ENCODE measurements around the gene EIF4E.

Gene EIF4E

DNA sequence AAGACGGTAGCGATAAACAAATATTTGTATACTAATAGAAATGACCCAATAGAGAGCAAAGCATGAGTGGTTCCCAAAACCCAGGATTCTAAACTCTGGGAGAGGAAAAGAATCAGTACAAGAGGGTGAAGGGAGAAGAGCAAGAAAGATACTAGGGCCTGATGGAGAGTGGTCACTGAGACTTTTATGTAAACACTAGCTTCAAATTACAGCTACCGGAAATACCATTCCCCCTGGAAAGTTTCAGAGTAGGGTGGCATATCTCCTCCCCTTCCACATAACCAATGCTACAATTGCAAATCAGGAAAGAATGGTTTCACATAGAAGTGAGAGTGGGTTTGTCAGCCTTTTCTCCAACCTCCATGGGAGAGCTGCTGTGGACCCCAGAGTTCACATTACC, 77.1 kb downstream of the EIF4E start:
- no peaks in the 10 kb centered on the region for H3K4me1 ChIP-seq (ENCODE audit: control insufficient read depth, low read length)
- TF ChIP-seq, protein P1, sequence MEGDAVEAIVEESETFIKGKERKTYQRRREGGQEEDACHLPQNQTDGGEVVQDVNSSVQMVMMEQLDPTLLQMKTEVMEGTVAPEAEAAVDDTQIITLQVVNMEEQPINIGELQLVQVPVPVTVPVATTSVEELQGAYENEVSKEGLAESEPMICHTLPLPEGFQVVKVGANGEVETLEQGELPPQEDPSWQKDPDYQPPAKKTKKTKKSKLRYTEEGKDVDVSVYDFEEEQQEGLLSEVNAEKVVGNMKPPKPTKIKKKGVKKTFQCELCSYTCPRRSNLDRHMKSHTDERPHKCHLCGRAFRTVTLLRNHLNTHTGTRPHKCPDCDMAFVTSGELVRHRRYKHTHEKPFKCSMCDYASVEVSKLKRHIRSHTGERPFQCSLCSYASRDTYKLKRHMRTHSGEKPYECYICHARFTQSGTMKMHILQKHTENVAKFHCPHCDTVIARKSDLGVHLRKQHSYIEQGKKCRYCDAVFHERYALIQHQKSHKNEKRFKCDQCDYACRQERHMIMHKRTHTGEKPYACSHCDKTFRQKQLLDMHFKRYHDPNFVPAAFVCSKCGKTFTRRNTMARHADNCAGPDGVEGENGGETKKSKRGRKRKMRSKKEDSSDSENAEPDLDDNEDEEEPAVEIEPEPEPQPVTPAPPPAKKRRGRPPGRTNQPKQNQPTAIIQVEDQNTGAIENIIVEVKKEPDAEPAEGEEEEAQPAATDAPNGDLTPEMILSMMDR (IDR thresholded peaks at IDR 0.05; ENCODE audit: low read depth, low read length, poor library complexity, severe bottlenecking): no peak
- TF ChIP-seq EZH2phosphoT487 (IDR thresholded peaks at IDR 0.05; ENCODE audit: borderline replicate concordance, low read length): no peak
- H3K27me3 ChIP-seq (ENCODE audit: control insufficient read depth, low read length): peaks cover 9% of the 10 kb centered on the region; the same call in 1 of the 2 replicates
- no peak overlapping the region for H3K27ac ChIP-seq (ENCODE audit: low read depth, low read length)
- H3K9me3 ChIP-seq (ENCODE audit: control insufficient read depth, insufficient read depth, low read length): peaks cover 4% of the 10 kb centered on the region; the same call in 1 of the 2 replicates
- no peaks in the 10 kb centered on the region for H4K20me1 ChIP-seq (ENCODE audit: control insufficient read depth, insufficient read depth, low read depth, low read length)
- H3K79me2 ChIP-seq (ENCODE audit: control insufficient read depth, low read length): no peaks in the 10 kb centered on the region
- H3K4me2 ChIP-seq (ENCODE audit: low read length): no peak overlapping the region
- no peaks in the 10 kb centered on the region for H3K36me3 ChIP-seq (ENCODE audit: control insufficient read depth, low read length)
- H3K4me3 ChIP-seq (ENCODE audit: low read length): no peak overlapping the region
- no peaks in the 10 kb centered on the region for H3K9me2 ChIP-seq (replicated peaks; ENCODE audit: control insufficient read depth, low read length)
- H3F3A ChIP-seq (ENCODE audit: control insufficient read depth, insufficient read depth): no peaks in the 10 kb centered on the region

DNA sequence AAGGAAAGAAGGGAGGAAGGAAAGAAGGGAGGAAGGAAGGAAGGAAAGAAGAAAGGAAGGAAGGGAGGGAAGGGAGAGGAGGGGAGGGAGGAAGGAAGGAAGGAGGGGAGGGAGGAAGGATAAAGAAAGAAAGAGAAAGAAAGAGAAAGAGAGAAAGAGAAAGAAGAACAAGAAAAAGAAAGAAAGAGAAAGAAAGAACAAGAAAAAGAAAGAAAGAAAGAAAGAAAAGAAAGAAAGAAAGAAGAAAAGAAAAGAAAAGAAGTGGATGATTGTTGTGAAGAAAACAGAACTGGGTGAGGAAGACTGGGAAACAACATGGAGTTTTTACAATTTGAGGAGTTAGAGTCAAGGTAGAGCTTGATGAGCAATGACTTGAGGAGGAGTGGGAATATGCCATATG, 78.0 kb downstream of the EIF4E start:
- H3K27ac ChIP-seq (ENCODE audit: low read depth, low read length): no peak overlapping the region
- H3K4me3 ChIP-seq (ENCODE audit: low read length): no peak overlapping the region
- peaks cover 7% of the 10 kb centered on the region for H3K9me3 ChIP-seq (ENCODE audit: control insufficient read depth, insufficient read depth, low read length)
- TF ChIP-seq, protein P1 (IDR thresholded peaks at IDR 0.05; ENCODE audit: low read depth, low read length, poor library complexity, severe bottlenecking): no peak
- TF ChIP-seq EZH2phosphoT487 (IDR thresholded peaks at IDR 0.05; ENCODE audit: borderline replicate concordance, low read length): no peak
- no peak overlapping the region for H3K4me2 ChIP-seq (ENCODE audit: low read length)
- no peaks in the 10 kb centered on the region for H4K20me1 ChIP-seq (ENCODE audit: control insufficient read depth, insufficient read depth, low read depth, low read length)
- H3K36me3 ChIP-seq (ENCODE audit: control insufficient read depth, low read length): no peaks in the 10 kb centered on the region
- no peaks in the 10 kb centered on the region for H3K79me2 ChIP-seq (ENCODE audit: control insufficient read depth, low read length)
- H3F3A ChIP-seq (ENCODE audit: control insufficient read depth, insufficient read depth): no peaks in the 10 kb centered on the region
- H3K4me1 ChIP-seq (ENCODE audit: control insufficient read depth, low read length): no peaks in the 10 kb centered on the region
- peaks cover 6% of the 10 kb centered on the region; the same call in 1 of the 2 replicates for H3K27me3 ChIP-seq (ENCODE audit: control insufficient read depth, low read length)
- H3K9me2 ChIP-seq (replicated peaks; ENCODE audit: control insufficient read depth, low read length): no peaks in the 10 kb centered on the region

DNA sequence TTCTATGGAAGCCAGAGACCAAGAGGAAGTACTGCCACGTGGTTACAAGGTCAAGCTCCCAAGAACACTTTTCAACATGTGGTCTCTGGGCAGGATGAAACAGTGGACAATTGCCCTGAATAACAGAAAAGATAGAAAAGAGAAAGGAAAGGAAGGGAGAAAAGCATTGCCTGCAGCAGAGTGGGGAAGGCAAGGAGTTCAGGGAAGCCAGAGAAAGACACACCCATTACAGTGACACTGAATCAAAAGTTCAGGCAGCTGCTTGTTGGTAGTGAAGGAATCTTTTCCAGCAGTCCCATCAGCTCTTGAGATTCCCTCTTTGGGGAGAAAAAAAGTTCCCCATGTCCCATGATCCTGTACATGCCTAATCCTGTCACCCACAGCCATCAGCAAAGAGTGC, 80.5 kb downstream of the EIF4E start:
- no peaks in the 10 kb centered on the region for H3K79me2 ChIP-seq (ENCODE audit: control insufficient read depth, low read length)
- H3K9me2 ChIP-seq (replicated peaks; ENCODE audit: control insufficient read depth, low read length): no peaks in the 10 kb centered on the region
- no peak overlapping the region for H3K4me3 ChIP-seq (ENCODE audit: low read length)
- H3F3A ChIP-seq (ENCODE audit: control insufficient read depth, insufficient read depth): no peaks in the 10 kb centered on the region
- no peak overlapping the region for H3K4me2 ChIP-seq (ENCODE audit: low read length)
- peaks cover 6% of the 10 kb centered on the region; the same call in 1 of the 2 replicates for H3K27me3 ChIP-seq (ENCODE audit: control insufficient read depth, low read length)
- TF ChIP-seq EZH2phosphoT487 (IDR thresholded peaks at IDR 0.05; ENCODE audit: borderline replicate concordance, low read length): no peak
- TF ChIP-seq, protein P1 (IDR thresholded peaks at IDR 0.05; ENCODE audit: low read depth, low read length, poor library complexity, severe bottlenecking): no peak
- no peaks in the 10 kb centered on the region for H3K36me3 ChIP-seq (ENCODE audit: control insufficient read depth, low read length)
- no peak overlapping the region for H3K27ac ChIP-seq (ENCODE audit: low read depth, low read length)
- H3K9me3 ChIP-seq (ENCODE audit: control insufficient read depth, insufficient read depth, low read length): peaks cover 10% of the 10 kb centered on the region
- no peaks in the 10 kb centered on the region for H4K20me1 ChIP-seq (ENCODE audit: control insufficient read depth, insufficient read depth, low read depth, low read length)
- no peaks in the 10 kb centered on the region for H3K4me1 ChIP-seq (ENCODE audit: control insufficient read depth, low read length)
